ENCODE data around the gene VPS8. TPM values are rescaled to one million over a fixed set of nuclear protein-coding genes. Genes with fewer than 3 reads are reported as not detected.

VPS8 gene
- total and polyA plus RNA-seq, 2 experiments from 2014 or later = 41.2 to 47.1 TPM

- Histone ChIP-seq H3K27me3 (no peaks in the 10 kb centered on the region), H3K9me3 (ENCODE audit: low read depth) (no peaks in the 10 kb centered on the region), H3K27ac (no peak overlapping the region), H3K4me3 (no peak overlapping the region), H3K36me3 (no peaks in the 10 kb centered on the region), H3K4me1 (ENCODE audit: low read depth) (peaks cover 32% of the 10 kb centered on the region)
- no peak for DNase-seq (ENCODE audit: low read depth in 1 of 2, low spot score in 1 of 2)
- no peak for TF ChIP-seq CTCF (IDR thresholded peaks at IDR 0.05; ENCODE audit: low read depth, low read length)
These were observed 9.1 kb downstream of the VPS8 start for GRCh38 chr3:184821034-184821433.

GRCh38 chr3:184822081-184822480, 10.1 kb downstream of the VPS8 start:
- Histone ChIP-seq H3K36me3 (no peaks in the 10 kb centered on the region), H3K27me3 (no peaks in the 10 kb centered on the region), H3K9me3 (ENCODE audit: low read depth) (no peaks in the 10 kb centered on the region), H3K4me1 (ENCODE audit: low read depth) (peaks cover 42% of the 10 kb centered on the region), H3K4me3 (no peak overlapping the region), H3K27ac (peak overlapping the region; percentile 71)
- no peak for TF ChIP-seq CTCF (IDR thresholded peaks at IDR 0.05; ENCODE audit: low read depth, low read length)
- no peak for DNase-seq (ENCODE audit: low read depth in 1 of 2, low spot score in 1 of 2)

GRCh38 chr3:184822654-184823053, 10.7 kb downstream of the VPS8 start:
- H3K4me1 ChIP-seq (ENCODE audit: low read depth) = peaks cover 48% of the 10 kb centered on the region
- no peak for TF ChIP-seq CTCF (IDR thresholded peaks at IDR 0.05; ENCODE audit: low read depth, low read length)
- no peaks in the 10 kb centered on the region for H3K9me3 ChIP-seq (ENCODE audit: low read depth)
- peak overlapping the region; percentile 71 for H3K27ac ChIP-seq
- DNase-seq (ENCODE audit: low read depth in 1 of 2, low spot score in 1 of 2) = peak in 1 of 2 donors; percentile 23
- H3K4me3 ChIP-seq = no peak overlapping the region
- H3K27me3 ChIP-seq = no peaks in the 10 kb centered on the region
- H3K36me3 ChIP-seq = no peaks in the 10 kb centered on the region

- Histone ChIP-seq H3K27ac (peak overlapping the region; percentile 65), H3K27me3 (no peaks in the 10 kb centered on the region), H3K9me3 (ENCODE audit: low read depth) (no peaks in the 10 kb centered on the region), H3K36me3 (no peaks in the 10 kb centered on the region), H3K4me3 (no peak overlapping the region), H3K4me1 (ENCODE audit: low read depth) (peaks cover 54% of the 10 kb centered on the region)
- DNase-seq (ENCODE audit: low read depth in 1 of 2, low spot score in 1 of 2) = no peak
- TF ChIP-seq CTCF (IDR thresholded peaks at IDR 0.05; ENCODE audit: low read depth, low read length) = no peak
These were observed 12.0 kb downstream of the VPS8 start for GRCh38 chr3:184823990-184824389.

GRCh38 chr3:184825121-184825820, 13.3 kb downstream of the VPS8 start:
- Histone ChIP-seq H3K27me3 (no peaks in the 10 kb centered on the region), H3K4me1 (ENCODE audit: low read depth) (peaks cover 54% of the 10 kb centered on the region), H3K9me3 (ENCODE audit: low read depth) (no peaks in the 10 kb centered on the region), H3K27ac (no peak overlapping the region), H3K36me3 (no peaks in the 10 kb centered on the region), H3K4me3 (no peak overlapping the region)
- no peak for TF ChIP-seq CTCF (IDR thresholded peaks at IDR 0.05; ENCODE audit: low read depth, low read length)
- no peak for DNase-seq (ENCODE audit: low read depth in 1 of 2, low spot score in 1 of 2)
